Coronary artery (tissue), 2 donors: ENCODE data around the gene ABCB8.

Experiments
- DNase-seq: peaks from one replicate; pipeline ENCODE4 v3.0.0-alpha.2; 2017; ENCODE audit warnings: low spot score
- H3K27ac ChIP-seq, 2 donors: fragments of 200-600 bp; sonication (generic); one replicate each; pipeline ENCODE4 v1.5.1; 2016 to 2019
- H3K4me3 ChIP-seq: fragments of 200-600 bp; sonication (generic); 2 replicates; pipeline ENCODE4 v1.5.1; 2016; ENCODE audit warnings: mild to moderate bottlenecking, moderate library complexity
- TF ChIP-seq, protein P1 (sequence below): fragments of 200-600 bp; sonication (generic); IDR thresholded peaks from one replicate; pipeline ENCODE4 v1.5.1; 2019; ENCODE audit warnings: antibody characterized with exemption

The ABCB8 gene

GRCh38 chr7:151059367-151060112 is 31.3 kb downstream of the ABCB8 start, which contains the start of gene SLC4A2:
SLC4A2 (plus strand) TSS chr7:151059589; CDS start chr7:151061988, 2,399 bp downstream.
- TF ChIP-seq, protein P1, sequence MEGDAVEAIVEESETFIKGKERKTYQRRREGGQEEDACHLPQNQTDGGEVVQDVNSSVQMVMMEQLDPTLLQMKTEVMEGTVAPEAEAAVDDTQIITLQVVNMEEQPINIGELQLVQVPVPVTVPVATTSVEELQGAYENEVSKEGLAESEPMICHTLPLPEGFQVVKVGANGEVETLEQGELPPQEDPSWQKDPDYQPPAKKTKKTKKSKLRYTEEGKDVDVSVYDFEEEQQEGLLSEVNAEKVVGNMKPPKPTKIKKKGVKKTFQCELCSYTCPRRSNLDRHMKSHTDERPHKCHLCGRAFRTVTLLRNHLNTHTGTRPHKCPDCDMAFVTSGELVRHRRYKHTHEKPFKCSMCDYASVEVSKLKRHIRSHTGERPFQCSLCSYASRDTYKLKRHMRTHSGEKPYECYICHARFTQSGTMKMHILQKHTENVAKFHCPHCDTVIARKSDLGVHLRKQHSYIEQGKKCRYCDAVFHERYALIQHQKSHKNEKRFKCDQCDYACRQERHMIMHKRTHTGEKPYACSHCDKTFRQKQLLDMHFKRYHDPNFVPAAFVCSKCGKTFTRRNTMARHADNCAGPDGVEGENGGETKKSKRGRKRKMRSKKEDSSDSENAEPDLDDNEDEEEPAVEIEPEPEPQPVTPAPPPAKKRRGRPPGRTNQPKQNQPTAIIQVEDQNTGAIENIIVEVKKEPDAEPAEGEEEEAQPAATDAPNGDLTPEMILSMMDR = peak; percentile 19

DNA sequence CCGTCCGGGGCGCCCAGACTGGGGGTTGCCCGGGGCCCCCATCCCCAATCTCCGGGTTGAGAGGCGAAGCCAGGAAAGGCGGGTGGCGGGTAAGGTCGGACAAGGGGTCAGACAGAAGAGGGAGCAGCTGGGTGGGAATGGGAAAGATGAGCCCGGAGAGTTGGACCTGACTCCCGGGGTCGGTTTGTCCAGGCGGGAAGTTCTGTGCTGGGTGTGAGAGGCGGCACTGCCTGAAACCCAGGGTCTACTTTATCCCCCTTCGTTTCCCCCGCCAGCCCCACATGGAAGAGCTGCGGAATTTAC is 31.8 kb downstream of the ABCB8 start:
- DNase-seq = no peak
- peak overlapping the region; percentile 97 to 99 for H3K27ac ChIP-seq
- TF ChIP-seq, protein P1 = no peak
- H3K4me3 ChIP-seq = peak overlapping the region; percentile 84

More at GRCh38 chr7:151059367-151060112, 31.3 kb downstream of the ABCB8 start, which contains the start of gene SLC4A2:
- H3K4me3 ChIP-seq = peak within 1 kb of the TSS; percentile 84
- peak within 1 kb of the TSS; percentile 97 to 99 for H3K27ac ChIP-seq
- peak; percentile 87 for DNase-seq

- no peak for DNase-seq
- peak overlapping the region; percentile 84 for H3K4me3 ChIP-seq
- H3K27ac ChIP-seq = peak overlapping the region; percentile 97 to 99
- TF ChIP-seq, protein P1 = no peak
Measured at GRCh38 chr7:151060416-151061212, 32.4 kb downstream of the ABCB8 start.

GRCh38 chr7:151061213-151062110 is 33.2 kb downstream of the ABCB8 start:
- TF ChIP-seq, protein P1 = no peak
- no peak for DNase-seq
- Histone ChIP-seq H3K27ac (peak overlapping the region; percentile 97 to 99), H3K4me3 (peak overlapping the region; percentile 84)

GRCh38 chr7:151062111-151062398 is 33.8 kb downstream of the ABCB8 start:
- TF ChIP-seq, protein P1 = no peak
- peak overlapping the region; percentile 55 for H3K4me3 ChIP-seq
- H3K27ac ChIP-seq = peak overlapping the region; percentile 97 to 99
- no peak for DNase-seq

DNA sequence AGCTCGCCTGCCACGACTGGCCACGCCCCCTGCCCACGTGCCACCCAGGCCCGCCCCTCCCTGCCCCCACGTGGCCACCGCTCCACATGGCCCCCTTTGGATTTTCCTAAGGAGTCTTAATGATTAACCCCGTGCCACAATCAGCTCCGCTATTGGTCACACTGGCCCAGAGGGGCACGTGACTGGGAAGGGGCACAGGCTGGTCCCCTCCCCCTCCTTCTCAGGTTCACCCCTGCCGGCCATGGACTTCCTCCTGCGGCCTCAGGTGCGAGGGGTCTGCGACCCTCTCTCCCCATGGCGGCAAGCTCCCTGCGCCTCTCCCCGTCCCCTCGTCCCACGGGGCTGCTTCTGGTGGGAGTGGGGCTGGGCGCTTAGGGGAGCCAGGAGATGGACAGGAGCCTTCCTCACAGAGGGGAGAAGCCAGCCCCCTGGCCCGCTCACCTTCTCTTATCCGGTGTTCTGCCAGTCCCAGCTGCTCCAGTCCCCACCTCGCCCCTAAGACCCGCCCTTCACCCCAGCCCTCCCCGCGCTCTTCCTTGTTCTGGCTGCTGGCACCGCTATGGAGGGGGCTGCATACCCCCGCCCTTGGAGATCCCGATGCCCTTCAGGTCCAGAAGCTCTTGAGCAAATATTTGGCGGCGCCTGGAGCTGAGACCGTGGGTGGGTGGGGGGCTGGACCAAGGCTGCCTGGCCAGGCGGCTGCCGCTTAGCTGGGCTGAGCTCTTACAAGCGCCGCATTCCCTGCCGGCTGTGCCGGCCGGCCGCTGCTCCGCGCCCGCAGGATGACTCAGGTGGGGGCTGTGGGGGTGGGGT is 34.4 kb downstream of the ABCB8 start:
- TF ChIP-seq, protein P1 = no peak
- Histone ChIP-seq H3K4me3 (peak overlapping the region; percentile 55), H3K27ac (peak overlapping the region; percentile 58 to 99)
- DNase-seq = no peak
